ENCODE measurements around the gene TBC1D8B.

Gene TBC1D8B

DNA sequence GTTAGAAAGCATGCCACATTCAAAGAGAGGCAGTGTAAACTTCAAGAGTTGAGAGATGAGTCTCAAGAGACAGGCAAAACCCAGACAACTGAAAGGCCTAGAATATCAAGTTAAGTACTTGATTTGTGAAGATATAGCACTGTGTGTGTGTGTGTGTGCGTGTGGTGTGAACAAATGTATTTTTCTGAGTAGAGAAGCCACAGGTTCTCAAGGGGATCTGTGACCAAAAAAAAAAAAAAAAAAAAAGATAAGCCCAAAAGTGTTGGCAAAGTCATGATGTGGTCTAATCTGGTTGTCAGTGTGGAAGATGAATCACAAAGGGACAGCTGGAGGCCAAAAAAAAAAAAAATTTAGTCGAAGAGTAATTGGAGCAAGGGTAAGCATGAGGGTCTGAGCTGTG, 96.8 kb downstream of the TBC1D8B start:
- no peak for DNase-seq

DNA sequence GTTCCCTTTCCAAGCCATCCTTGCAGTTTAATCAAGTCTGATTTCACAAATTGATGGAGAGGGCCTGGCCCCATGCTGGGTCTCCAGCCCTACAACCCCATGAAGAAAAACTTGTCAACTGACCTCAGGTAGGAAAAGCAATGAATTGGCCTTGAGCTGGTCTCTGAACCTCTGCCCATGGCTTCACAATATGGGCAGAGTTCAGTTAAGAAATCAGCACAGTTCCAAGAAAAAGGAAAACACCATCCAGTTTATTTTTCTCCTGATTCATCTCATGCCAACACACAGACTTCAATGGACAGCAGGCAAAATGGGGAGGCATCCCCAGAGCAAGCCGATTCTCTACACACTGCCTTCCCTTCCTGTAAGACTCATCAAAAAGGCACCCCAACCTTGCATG, 97.4 kb downstream of the TBC1D8B start:
- no peak for DNase-seq

GRCh38 chrX:106901341-106901740, 98.9 kb downstream of the TBC1D8B start:
- DNase-seq: no peak

GRCh38 chrX:106901781-106902219, 99.3 kb downstream of the TBC1D8B start:
- DNase-seq: no peak

GRCh38 chrX:106902684-106903083, 100.2 kb downstream of the TBC1D8B start:
- DNase-seq: no peak

DNA sequence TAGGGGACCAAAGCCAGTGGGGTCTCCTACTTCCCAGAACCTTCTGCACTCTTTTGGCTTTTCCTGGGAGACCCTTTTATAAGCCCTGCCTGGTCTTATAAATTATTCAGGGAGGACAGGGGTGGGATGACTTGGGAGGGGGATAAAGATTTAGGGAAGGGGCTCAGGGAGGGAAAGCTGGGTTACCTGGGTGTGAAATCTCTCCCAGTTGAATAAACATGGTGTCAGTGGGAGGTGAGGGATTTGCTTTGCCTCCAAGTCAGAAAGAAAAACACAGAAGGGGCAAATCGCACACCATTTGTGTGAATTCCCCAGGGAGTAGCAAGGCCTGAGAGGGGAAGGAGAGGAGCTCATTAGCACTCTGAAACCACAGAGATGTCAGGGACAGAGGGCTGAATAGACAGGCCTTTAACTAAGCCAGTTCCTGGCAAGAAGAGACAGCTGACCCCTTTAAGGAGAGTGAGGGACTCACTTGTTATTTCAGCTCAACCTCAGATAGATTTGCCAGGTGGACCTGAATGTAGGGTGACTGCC, 100.9 kb downstream of the TBC1D8B start, which contains the start of gene RIPPLY1:
Gene RIPPLY1, minus strand, starts transcription at position 51 of the 534 bp plus-strand sequence. CDS start 54 bp downstream, outside the sequence.
- DNase-seq: no peak

DNA sequence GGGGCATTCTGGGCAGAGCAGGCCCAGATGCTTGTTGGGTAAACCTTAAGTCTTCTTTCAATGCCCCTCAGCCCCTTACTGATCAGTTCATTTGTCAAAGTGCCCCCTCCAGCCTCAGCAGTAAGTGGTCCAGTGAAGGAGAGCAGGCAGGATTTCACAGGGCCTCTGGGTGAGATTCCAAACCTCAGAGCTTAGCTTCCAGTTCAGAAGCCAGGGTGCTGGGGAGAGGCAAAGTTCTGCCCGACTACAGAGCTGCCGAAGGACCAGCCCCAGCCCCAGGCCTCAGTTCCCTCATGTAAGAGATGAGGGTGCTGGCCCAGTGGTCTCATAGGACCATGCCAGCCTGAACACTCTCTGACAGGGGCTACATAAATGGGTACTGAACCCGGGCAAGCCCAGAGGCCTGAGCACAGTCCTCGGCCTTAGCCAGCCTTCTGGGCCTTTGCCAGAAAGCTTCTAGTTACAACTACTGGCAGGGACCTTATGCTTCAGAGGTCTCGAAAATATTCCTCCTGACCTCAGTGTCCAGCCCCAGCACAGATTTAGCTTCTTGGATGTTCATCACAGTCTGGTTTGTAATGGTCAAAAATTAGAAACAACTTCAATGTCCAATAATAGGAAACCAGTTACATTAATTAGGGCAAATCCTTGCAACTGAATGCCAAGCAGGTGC, 101.5 kb downstream of the TBC1D8B start:
- no peak for DNase-seq

GRCh38 chrX:106905064-106905708, 102.7 kb downstream of the TBC1D8B start:
- no peak for DNase-seq

- DNase-seq: no peak
Observed at GRCh38 chrX:106906361-106906760, 103.9 kb downstream of the TBC1D8B start.

GRCh38 chrX:106912864-106913263, 110.4 kb downstream of the TBC1D8B start:
- no peak for DNase-seq

DNA sequence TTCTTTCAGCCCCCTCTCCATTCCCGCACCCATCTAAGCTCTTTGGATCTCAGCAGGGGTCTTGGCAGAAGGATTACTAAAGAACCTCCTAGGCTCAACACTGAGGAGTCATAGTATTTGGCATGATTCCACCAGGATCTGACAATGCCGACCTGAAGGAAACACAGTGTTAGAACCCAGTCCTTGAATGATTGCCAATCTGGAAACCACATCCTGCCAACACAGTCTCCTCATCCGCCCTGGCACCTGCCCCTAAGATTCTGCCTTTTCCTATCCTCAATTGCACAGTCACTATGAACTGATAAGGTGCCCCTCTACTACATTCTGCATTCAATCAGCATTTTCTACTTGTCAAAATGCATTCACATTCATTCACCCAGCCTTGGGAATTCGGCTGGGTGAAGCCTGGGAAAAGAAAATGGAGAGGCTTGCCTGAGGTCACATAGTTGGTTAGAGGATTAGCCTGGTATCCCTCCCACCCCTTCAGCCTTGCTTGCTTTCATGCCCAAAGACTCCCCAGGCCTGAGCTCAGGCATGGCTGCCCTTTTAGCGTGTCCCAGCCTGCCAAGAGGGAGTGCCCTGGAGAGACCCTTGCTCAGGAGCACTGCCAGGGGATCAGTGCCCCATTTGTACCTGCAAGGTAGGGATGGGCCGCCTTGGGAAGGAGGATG, 115.5 kb downstream of the TBC1D8B start:
- peak in 3 of 6 experiments; percentile 19 to 52 (median 43) for DNase-seq

GRCh38 chrX:106919932-106920452, 117.5 kb downstream of the TBC1D8B start, which contains the start of gene CLDN2:
Gene CLDN2, plus strand, starts transcription at chrX:106920402. Its CDS starts 7,827 bp downstream, at chrX:106928229.
- DNase-seq: no peak

DNA sequence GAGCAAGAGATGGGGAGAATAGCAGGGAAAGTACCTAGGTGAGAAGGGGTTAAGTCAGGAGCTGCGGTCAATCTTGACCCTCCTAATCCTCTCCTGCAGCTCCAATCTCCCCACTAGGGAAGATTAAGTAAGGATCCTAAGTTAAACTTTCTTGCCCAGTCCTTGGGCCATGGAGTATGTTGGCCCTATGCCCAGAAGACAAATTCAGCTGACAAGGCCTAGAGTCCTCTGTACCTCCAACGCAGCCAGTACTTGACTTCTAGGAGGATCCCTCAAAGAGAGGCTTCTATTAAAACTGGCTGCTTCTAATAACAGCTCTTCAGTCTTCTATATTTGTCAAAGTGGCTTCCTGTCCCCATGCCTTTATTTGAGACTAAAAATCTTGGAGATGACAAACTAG, 119.2 kb downstream of the TBC1D8B start:
- DNase-seq: no peak
